ENCODE data around the gene C1R.

C1R gene

GRCh38 chr12:7092229-7092985 is at the start of gene C1R:
Gene C1R (minus strand): TSS chr12:7092445. CDS start chr12:7092388, 57 bp downstream.
- peak; percentile 23 to 46 for DNase-seq (ENCODE audit: low read depth in 2 of 2)

- DNase-seq (ENCODE audit: low read depth in 2 of 2) = no peak
Measured at GRCh38 chr12:7141351-7142005, 49.2 kb upstream of the C1R start.

- no peak for DNase-seq (ENCODE audit: low read depth in 2 of 2)
Measured at GRCh38 chr12:7139200-7139599, 47.0 kb upstream of the C1R start.

GRCh38 chr12:7137908-7138307 is 45.7 kb upstream of the C1R start:
- no peak for DNase-seq (ENCODE audit: low read depth in 2 of 2)

GRCh38 chr12:7136676-7137075 is 44.4 kb upstream of the C1R start:
- DNase-seq (ENCODE audit: low read depth in 2 of 2) = no peak

GRCh38 chr12:7136071-7136470 is 43.8 kb upstream of the C1R start:
- DNase-seq (ENCODE audit: low read depth in 2 of 2) = no peak

GRCh38 chr12:7134396-7135166 is 42.3 kb upstream of the C1R start:
- no peak for DNase-seq (ENCODE audit: low read depth in 2 of 2)

GRCh38 chr12:7131502-7131866 is 39.2 kb upstream of the C1R start:
- no peak for DNase-seq (ENCODE audit: low read depth in 2 of 2)

GRCh38 chr12:7130701-7131501 is 38.7 kb upstream of the C1R start:
- no peak for DNase-seq (ENCODE audit: low read depth in 2 of 2)

- peak; percentile 69 to 71 for DNase-seq (ENCODE audit: low read depth in 2 of 2)
Measured at GRCh38 chr12:7129872-7130691, 37.8 kb upstream of the C1R start, which contains the start of gene CLSTN3. Gene CLSTN3 (plus strand): TSS chr12:7130371. CDS start chr12:7130649, 278 bp downstream.

GRCh38 chr12:7129287-7129871 is 37.1 kb upstream of the C1R start:
- DNase-seq (ENCODE audit: low read depth in 2 of 2) = no peak

- DNase-seq (ENCODE audit: low read depth in 2 of 2) = no peak
Measured at GRCh38 chr12:7128681-7129286, 36.5 kb upstream of the C1R start, which contains the start of gene RBP5. Gene RBP5 (minus strand): TSS chr12:7128889. CDS start chr12:7128775, 114 bp downstream.

- no peak for DNase-seq (ENCODE audit: low read depth in 2 of 2)
Measured at GRCh38 chr12:7127916-7128626, 35.8 kb upstream of the C1R start.

- DNase-seq (ENCODE audit: low read depth in 2 of 2) = no peak
Measured at GRCh38 chr12:7125632-7126227, 33.5 kb upstream of the C1R start.

- DNase-seq (ENCODE audit: low read depth in 2 of 2) = no peak
Measured at GRCh38 chr12:7123806-7124522, 31.7 kb upstream of the C1R start.

- DNase-seq (ENCODE audit: low read depth in 2 of 2) = no peak
Measured at GRCh38 chr12:7122811-7123769, 30.8 kb upstream of the C1R start.

GRCh38 chr12:7121324-7121723 is 29.1 kb upstream of the C1R start:
- no peak for DNase-seq (ENCODE audit: low read depth in 2 of 2)
